Panc1 (cell line): ENCODE results near the gene EPHA7.

Source experiments
- POLR2AphosphoS5 ChIP-seq: IDR thresholded peaks from 2 replicates; pipeline ENCODE4 v1.6.1; 2012; ENCODE audit warnings: mild to moderate bottlenecking, low read depth, low read length, moderate library complexity
- SIN3A ChIP-seq: IDR thresholded peaks from 2 replicates; pipeline ENCODE4 v1.6.1; 2012; ENCODE audit warnings: low read depth, mild to moderate bottlenecking, low read length, moderate library complexity, borderline replicate concordance; ENCODE audit not compliant: insufficient read depth
- TF ChIP-seq, protein P1 (sequence below): fragments of 450-650 bp; IDR thresholded peaks from 2 replicates; pipeline ENCODE4 v1.5.1; 2017; ENCODE audit warnings: mild to moderate bottlenecking
- TF ChIP-seq, protein P2 (sequence below), 2 experiments: IDR thresholded peaks; 2 replicates each; pipeline ENCODE4 v1.6.1; 2011 to 2012; ENCODE audit warnings: low read depth in 2 of 2, control low read depth in 1 of 2, low read length in 1 of 2, mild to moderate bottlenecking in 1 of 2, moderate library complexity in 1 of 2; ENCODE audit not compliant: insufficient read depth in 1 of 2

DNA sequence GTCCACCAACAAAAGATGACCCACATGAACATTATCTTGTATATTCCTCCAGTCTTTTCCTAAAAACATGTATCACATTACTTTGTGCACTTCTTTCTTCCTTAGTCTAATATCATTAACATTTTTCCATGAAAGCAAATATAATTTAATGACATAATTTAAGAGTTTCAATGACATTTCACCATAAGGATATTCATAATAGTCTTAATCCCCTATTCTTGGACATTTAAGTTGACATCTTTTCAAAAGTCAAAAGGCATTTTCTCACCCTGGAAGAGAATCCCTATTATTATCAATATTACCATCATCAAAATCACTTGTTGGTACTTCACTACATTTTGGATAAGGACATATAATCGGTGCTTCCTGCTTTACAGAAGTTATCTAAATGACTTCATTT, 31.3 kb downstream of the EPHA7 start:
- TF ChIP-seq, protein P1, sequence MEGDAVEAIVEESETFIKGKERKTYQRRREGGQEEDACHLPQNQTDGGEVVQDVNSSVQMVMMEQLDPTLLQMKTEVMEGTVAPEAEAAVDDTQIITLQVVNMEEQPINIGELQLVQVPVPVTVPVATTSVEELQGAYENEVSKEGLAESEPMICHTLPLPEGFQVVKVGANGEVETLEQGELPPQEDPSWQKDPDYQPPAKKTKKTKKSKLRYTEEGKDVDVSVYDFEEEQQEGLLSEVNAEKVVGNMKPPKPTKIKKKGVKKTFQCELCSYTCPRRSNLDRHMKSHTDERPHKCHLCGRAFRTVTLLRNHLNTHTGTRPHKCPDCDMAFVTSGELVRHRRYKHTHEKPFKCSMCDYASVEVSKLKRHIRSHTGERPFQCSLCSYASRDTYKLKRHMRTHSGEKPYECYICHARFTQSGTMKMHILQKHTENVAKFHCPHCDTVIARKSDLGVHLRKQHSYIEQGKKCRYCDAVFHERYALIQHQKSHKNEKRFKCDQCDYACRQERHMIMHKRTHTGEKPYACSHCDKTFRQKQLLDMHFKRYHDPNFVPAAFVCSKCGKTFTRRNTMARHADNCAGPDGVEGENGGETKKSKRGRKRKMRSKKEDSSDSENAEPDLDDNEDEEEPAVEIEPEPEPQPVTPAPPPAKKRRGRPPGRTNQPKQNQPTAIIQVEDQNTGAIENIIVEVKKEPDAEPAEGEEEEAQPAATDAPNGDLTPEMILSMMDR: no peak
- TF ChIP-seq POLR2AphosphoS5: no peak
- TF ChIP-seq, protein P2, sequence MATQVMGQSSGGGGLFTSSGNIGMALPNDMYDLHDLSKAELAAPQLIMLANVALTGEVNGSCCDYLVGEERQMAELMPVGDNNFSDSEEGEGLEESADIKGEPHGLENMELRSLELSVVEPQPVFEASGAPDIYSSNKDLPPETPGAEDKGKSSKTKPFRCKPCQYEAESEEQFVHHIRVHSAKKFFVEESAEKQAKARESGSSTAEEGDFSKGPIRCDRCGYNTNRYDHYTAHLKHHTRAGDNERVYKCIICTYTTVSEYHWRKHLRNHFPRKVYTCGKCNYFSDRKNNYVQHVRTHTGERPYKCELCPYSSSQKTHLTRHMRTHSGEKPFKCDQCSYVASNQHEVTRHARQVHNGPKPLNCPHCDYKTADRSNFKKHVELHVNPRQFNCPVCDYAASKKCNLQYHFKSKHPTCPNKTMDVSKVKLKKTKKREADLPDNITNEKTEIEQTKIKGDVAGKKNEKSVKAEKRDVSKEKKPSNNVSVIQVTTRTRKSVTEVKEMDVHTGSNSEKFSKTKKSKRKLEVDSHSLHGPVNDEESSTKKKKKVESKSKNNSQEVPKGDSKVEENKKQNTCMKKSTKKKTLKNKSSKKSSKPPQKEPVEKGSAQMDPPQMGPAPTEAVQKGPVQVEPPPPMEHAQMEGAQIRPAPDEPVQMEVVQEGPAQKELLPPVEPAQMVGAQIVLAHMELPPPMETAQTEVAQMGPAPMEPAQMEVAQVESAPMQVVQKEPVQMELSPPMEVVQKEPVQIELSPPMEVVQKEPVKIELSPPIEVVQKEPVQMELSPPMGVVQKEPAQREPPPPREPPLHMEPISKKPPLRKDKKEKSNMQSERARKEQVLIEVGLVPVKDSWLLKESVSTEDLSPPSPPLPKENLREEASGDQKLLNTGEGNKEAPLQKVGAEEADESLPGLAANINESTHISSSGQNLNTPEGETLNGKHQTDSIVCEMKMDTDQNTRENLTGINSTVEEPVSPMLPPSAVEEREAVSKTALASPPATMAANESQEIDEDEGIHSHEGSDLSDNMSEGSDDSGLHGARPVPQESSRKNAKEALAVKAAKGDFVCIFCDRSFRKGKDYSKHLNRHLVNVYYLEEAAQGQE (IDR thresholded peaks at IDR 0.05; ENCODE audit: insufficient read depth in 1 of 2, low read depth in 2 of 2, low read length in 1 of 2): no peak
- TF ChIP-seq SIN3A: no peak
